AG04450 (cell line): ENCODE data around the gene NOC2L. TPM values are rescaled to one million over a fixed set of nuclear protein-coding genes. Genes with fewer than 3 reads are reported as not detected.
A peak's percentile ranks its signal among the peaks of the same experiment; 100 is the strongest.

ENCODE experiments used
- CTCF ChIA-PET: fragments of 300-600, 350-600 bp; formaldehyde crosslinking; extraction: SDS; loops from one replicate; lab custom pipeline; 2022; ENCODE audit warnings: antibody characterized with exemption, inconsistent platforms; lab: Charles Lee
- POLR2A ChIA-PET: fragments of 350-600 bp; formaldehyde crosslinking; extraction: SDS; loops from one replicate; lab custom pipeline; 2021; ENCODE audit warnings: antibody characterized with exemption, inconsistent platforms; lab: Yijun Ruan, JAX
- DNase-seq: peaks from one replicate; pipeline ENCODE4 v3.0.0-alpha.2; 2011; ENCODE audit warnings: low read depth, low spot score
- H3K27ac ChIP-seq: one replicate; pipeline ENCODE4 v1.5.1; 2012; ENCODE audit warnings: low read depth, low read length, control low read depth
- H3K27me3 ChIP-seq: one replicate; pipeline ENCODE4 v1.6.0; 2012; ENCODE audit warnings: low read length; ENCODE audit not compliant: control insufficient read depth, insufficient read depth
- H3K4me3 ChIP-seq: 2 replicates; pipeline ENCODE4 v1.5.1; 2011; ENCODE audit warnings: mild to moderate bottlenecking, low read depth, low read length, control low read depth
- H3K9me3 ChIP-seq: 2 replicates; pipeline ENCODE4 v1.5.1; 2012; ENCODE audit warnings: low read length; ENCODE audit not compliant: control insufficient read depth, insufficient read depth
- CTCF ChIP-seq: IDR thresholded peaks from 2 replicates; pipeline ENCODE4 v1.5.1; 2011; ENCODE audit warnings: low read depth, low read length, control low read depth, inconsistent platforms
- polyA plus RNA-seq: library from polyadenylated mRNA; depleted of rRNA; stranded (reverse); fragments of >200 nt; gene quantifications from 2 replicates; pipeline ENCODE4 v1.2.3, GENCODE V29; 2011

The NOC2L gene
- polyA plus RNA-seq, 1 experiment = 36.1 TPM

- TF ChIP-seq CTCF = no peak
- Histone ChIP-seq H3K4me3 (no peak overlapping the region), H3K9me3 (no peaks in the 10 kb centered on the region; the same call in 1 of the 2 replicates), H3K27ac (no peak overlapping the region), H3K27me3 (peaks cover 2% of the 10 kb centered on the region)
- CTCF ChIA-PET = no interaction called here
- POLR2A ChIA-PET = no interaction called here
- DNase-seq = no peak
These were observed 45.4 kb downstream of the NOC2L start for GRCh38 chr1:913491-914130.

- Histone ChIP-seq H3K4me3 (no peak overlapping the region), H3K27me3 (peaks cover 2% of the 10 kb centered on the region), H3K9me3 (no peaks in the 10 kb centered on the region; the same call in 1 of the 2 replicates), H3K27ac (no peak overlapping the region)
- CTCF ChIA-PET = no interaction called here
- POLR2A ChIA-PET = no interaction called here
- peak; percentile 18; the same call in 1 of the 2 replicates for TF ChIP-seq CTCF
- no peak for DNase-seq
These were observed 46.2 kb downstream of the NOC2L start for GRCh38 chr1:912740-913301.

GRCh38 chr1:911875-912739 lies 46.9 kb downstream of the NOC2L start:
- no peak for TF ChIP-seq CTCF
- DNase-seq = no peak
- Histone ChIP-seq H3K4me3 (no peak overlapping the region), H3K9me3 (no peaks in the 10 kb centered on the region; the same call in 1 of the 2 replicates), H3K27ac (no peak overlapping the region), H3K27me3 (no peaks in the 10 kb centered on the region)
- ChIA-PET POLR2A (interaction anchor here (0.7 to 1.0 kb wide), 2 partner anchors 28 to 109 kb away, joined by 3 read pairs; no protein-coding TSS in a partner anchor), CTCF (no interaction called here)

GRCh38 chr1:910881-911721 lies 48.0 kb downstream of the NOC2L start:
- DNase-seq = no peak
- Histone ChIP-seq H3K4me3 (no peak overlapping the region), H3K27me3 (no peaks in the 10 kb centered on the region), H3K9me3 (no peaks in the 10 kb centered on the region; the same call in 1 of the 2 replicates), H3K27ac (no peak overlapping the region)
- ChIA-PET CTCF (no interaction called here), POLR2A (interaction anchor here (0.7 to 1.0 kb wide), 2 partner anchors 29 to 110 kb away, joined by 3 read pairs; no protein-coding TSS in a partner anchor)
- TF ChIP-seq CTCF = no peak
